Common myeloid progenitor, CD34-positive (primary cell): ENCODE data around the gene BEGAIN.

Experiments
- CTCF ChIA-PET: fragments of 350-600 bp; sonication (Branson Sonifier 250); formaldehyde crosslinking; loops from one replicate; lab custom pipeline; 2021; ENCODE audit warnings: antibody characterized with exemption; lab: Charles Lee
- POLR2A ChIA-PET: fragments of 350-600 bp; sonication (Branson Sonifier 250); formaldehyde crosslinking; loops from one replicate; lab custom pipeline; 2021; ENCODE audit warnings: antibody characterized with exemption; lab: Charles Lee
- DNase-seq, 3 donors: peaks; one replicate each; pipeline versions ENCODE4 v3.0.0 to v3.0.0-alpha.2; 2013
- H3K27ac ChIP-seq, 2 experiments: 1 replicate in 1 of 2; 2 replicates in 1 of 2; pipeline ENCODE4 v1.7.0; 2013; ENCODE audit warnings: inconsistent platforms in 2 of 2, low read length in 2 of 2, mild to moderate bottlenecking in 2 of 2, low read depth in 1 of 2, moderate library complexity in 1 of 2; ENCODE audit not compliant: severe bottlenecking in 2 of 2, insufficient read depth in 1 of 2, poor library complexity in 1 of 2
- H3K27me3 ChIP-seq, 5 experiments: replicated peaks in 2 of 5; 1 replicate in 3 of 5; 2 replicates in 2 of 5; pipeline versions ENCODE4 v1.6.1 to v1.7.0; 2013; ENCODE audit warnings: low read length in 4 of 5, mild to moderate bottlenecking in 2 of 5, moderate library complexity in 2 of 5, inconsistent platforms in 1 of 5; ENCODE audit not compliant: insufficient read depth in 5 of 5, control insufficient read depth in 4 of 5
- H3K36me3 ChIP-seq, 4 experiments: 1 replicate in 2 of 4; 2 replicates in 2 of 4; pipeline versions ENCODE4 v1.6.1 to v1.7.0; 2013; ENCODE audit warnings: low read length in 3 of 4, control low read depth in 1 of 4, mild to moderate bottlenecking in 1 of 4; ENCODE audit not compliant: control insufficient read depth in 4 of 4, insufficient read depth in 4 of 4
- H3K4me1 ChIP-seq, 4 experiments: 1 replicate in 3 of 4; 2 replicates in 1 of 4; pipeline versions ENCODE4 v1.6.1 to v1.7.1; 2013; ENCODE audit warnings: low read length in 3 of 4, mild to moderate bottlenecking in 3 of 4, control low read depth in 1 of 4, inconsistent platforms in 1 of 4, moderate library complexity in 1 of 4; ENCODE audit not compliant: control insufficient read depth in 4 of 4, insufficient read depth in 4 of 4; ENCODE audit errors: control extremely low read depth in 1 of 4
- H3K4me3 ChIP-seq, 7 experiments: 1 replicate in 4 of 7; 2 replicates in 3 of 7; pipeline versions ENCODE4 v1.5.1 to v1.7.0; 2013; ENCODE audit warnings: mild to moderate bottlenecking in 7 of 7, low read length in 6 of 7, moderate library complexity in 6 of 7, inconsistent platforms in 2 of 7, low read depth in 2 of 7, control low read depth in 1 of 7; ENCODE audit not compliant: insufficient read depth in 4 of 7, control insufficient read depth in 1 of 7; ENCODE audit errors: extremely low read depth in 1 of 7
- H3K9me3 ChIP-seq, 5 experiments: 1 replicate in 4 of 5; 2 replicates in 1 of 5; pipeline versions ENCODE4 v1.6.1 to v1.7.1; 2013; ENCODE audit warnings: low read length in 4 of 5, mild to moderate bottlenecking in 2 of 5, inconsistent platforms in 1 of 5, low read depth in 1 of 5, moderate library complexity in 1 of 5; ENCODE audit not compliant: control insufficient read depth in 4 of 5, insufficient read depth in 2 of 5; ENCODE audit errors: control extremely low read depth in 1 of 5
- WGBS: methylation state at CpG from one replicate; pipeline ENCODE4 v1.1.5; 2013; ENCODE audit not compliant: insufficient coverage; 5-methylcytosine and 5-hydroxymethylcytosine counted together

The BEGAIN gene

DNA sequence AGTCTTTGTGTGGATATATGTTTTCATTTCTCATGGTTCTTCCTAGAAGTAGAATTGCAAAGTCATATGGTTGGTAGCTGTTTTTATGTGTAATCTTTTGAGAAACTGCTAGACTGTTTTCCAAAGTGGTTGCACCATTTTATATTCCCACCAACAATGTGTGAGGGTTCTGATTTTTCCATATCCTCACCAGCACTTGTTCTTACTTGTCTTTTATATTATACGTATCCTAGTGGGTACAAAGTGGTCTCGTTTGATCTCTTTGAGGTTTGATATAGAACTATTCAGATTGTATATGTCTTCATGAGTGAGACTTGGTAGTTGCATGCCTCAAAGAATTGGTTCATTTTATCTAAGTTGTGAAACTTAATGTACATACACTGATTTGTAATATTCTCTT, 91.3 kb downstream of the BEGAIN start:
- POLR2A ChIA-PET, result no interaction called here
- H3K9me3 ChIP-seq, result no peaks in the 10 kb centered on the region
- H3K4me1 ChIP-seq, result peaks cover 0 to 11% (median under 1%) of the 10 kb centered on the region in 4 experiments
- no peak overlapping the region for H3K27ac ChIP-seq
- WGBS, result no CpG with 5 or more reads among the region's 2 CpGs
- no peak for DNase-seq
- CTCF ChIA-PET, result no interaction called here
- H3K27me3 ChIP-seq, result no peaks in the 10 kb centered on the region
- H3K4me3 ChIP-seq, result no peak overlapping the region
- no peaks in the 10 kb centered on the region for H3K36me3 ChIP-seq

DNA sequence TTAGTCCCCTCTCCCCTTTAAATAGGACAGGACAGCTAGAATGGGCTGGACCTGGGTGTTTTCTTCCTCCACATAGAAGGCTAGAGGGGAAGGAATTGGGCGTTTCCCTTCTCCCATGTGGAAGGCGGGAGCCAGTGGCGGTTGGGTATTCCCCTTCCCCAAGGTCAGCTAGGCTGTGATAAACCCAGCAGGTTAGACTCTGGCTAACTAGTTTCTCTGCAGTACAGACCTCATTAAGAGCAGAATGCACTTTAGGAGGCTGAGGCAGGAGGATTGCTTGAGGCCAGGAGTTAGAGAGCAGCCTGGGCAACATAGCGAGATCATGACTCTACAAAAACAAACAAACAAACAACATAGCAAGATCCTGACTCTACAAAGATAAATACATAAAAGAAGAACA, 92.6 kb downstream of the BEGAIN start:
- no peak overlapping the region for H3K4me3 ChIP-seq
- ChIA-PET POLR2A (no interaction called here), CTCF (interaction anchor here (0.7 kb wide), 1 partner anchor 17 kb away, joined by 3 read pairs; no protein-coding TSS in a partner anchor)
- H3K9me3 ChIP-seq, result no peaks in the 10 kb centered on the region
- no peak overlapping the region for H3K27ac ChIP-seq
- H3K36me3 ChIP-seq, result no peaks in the 10 kb centered on the region
- DNase-seq, result no peak
- H3K27me3 ChIP-seq, result no peaks in the 10 kb centered on the region
- no CpG with 5 or more reads among the region's 4 CpGs for WGBS
- peaks cover 0 to 8% (median under 1%) of the 10 kb centered on the region in 4 experiments for H3K4me1 ChIP-seq

DNA sequence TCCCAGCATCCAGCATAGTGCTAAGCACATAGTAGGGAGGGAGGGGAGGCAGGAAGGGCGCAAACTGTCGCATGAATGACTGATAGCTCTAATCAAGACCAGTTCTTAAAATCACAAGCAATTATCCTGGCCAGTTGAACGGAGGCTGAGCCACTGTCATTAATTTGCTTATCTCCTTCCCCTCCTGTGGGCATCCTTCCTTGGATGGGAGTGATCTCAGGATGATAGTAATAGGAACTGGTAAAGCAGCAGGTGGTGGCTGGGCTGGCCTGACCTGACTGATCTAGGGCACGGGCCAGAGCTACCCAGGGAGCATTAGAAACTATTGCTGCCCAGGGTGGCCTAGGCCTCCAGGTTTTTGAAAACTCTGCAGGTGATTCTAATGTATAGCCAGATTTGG, 97.0 kb downstream of the BEGAIN start:
- Histone ChIP-seq H3K4me1 (peaks cover 0 to 3% (median 0%) of the 10 kb centered on the region in 4 experiments), H3K27me3 (no peaks in the 10 kb centered on the region), H3K4me3 (no peak overlapping the region), H3K36me3 (no peaks in the 10 kb centered on the region), H3K27ac (no peak overlapping the region), H3K9me3 (no peaks in the 10 kb centered on the region)
- 100% methylated on average over 2 of the region's 4 CpGs for WGBS
- no peak for DNase-seq
- ChIA-PET CTCF (interaction anchor here (0.8 kb wide), 1 partner anchor 105 kb away, joined by 3 read pairs; no protein-coding TSS in a partner anchor), POLR2A (no interaction called here)

DNA sequence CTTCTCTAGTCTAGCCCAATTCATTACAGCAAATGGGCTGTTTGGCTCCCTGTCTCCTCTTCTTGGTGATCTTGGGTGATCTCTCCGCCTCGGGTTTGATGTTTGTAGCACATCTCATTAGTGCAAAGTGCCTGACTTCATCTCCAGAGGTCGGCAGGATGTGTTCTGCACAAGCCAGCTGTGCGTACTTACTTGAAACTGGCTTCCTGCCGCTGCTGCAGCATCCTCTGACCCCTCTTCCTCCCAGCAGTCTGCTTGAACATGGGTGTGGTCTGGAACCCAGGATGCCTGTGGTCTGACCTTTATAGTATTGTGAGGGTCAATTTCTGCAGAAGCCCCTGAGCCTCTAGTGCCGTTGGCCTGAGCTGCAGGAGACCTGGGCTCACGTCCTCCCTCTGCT, 99.2 kb downstream of the BEGAIN start:
- Histone ChIP-seq H3K4me1 (no peaks in the 10 kb centered on the region), H3K27me3 (no peaks in the 10 kb centered on the region), H3K4me3 (no peak overlapping the region), H3K36me3 (no peaks in the 10 kb centered on the region), H3K9me3 (no peaks in the 10 kb centered on the region), H3K27ac (no peak overlapping the region)
- WGBS, result 92% methylated on average over 6 of the region's 7 CpGs
- POLR2A ChIA-PET, result no interaction called here
- no peak for DNase-seq
- CTCF ChIA-PET, result no interaction called here

DNA sequence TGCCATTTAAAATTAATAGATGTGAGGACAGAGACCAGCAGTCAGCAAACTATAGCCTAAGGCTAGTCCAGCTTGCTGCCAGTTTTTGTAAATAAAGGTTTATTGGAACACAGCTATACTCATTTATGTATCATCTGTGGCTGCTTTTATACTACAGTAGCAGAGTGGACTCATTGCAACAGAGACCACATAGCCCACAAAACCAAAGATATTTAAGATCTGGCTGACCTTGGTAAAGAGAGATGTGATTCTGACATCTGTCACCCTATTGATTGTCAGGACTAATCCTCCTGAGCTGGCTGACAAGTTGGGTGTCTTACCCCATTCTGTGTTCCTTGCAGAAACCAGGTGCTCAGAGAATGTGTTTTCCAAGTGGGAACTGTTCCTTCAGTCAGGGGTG, 99.9 kb downstream of the BEGAIN start:
- ChIA-PET POLR2A (no interaction called here), CTCF (no interaction called here)
- DNase-seq, result no peak

More for the DNA sequence above, 99.9 kb downstream of the BEGAIN start:
- H3K9me3 ChIP-seq, result no peaks in the 10 kb centered on the region
- no peak overlapping the region for H3K4me3 ChIP-seq
- no peaks in the 10 kb centered on the region for H3K4me1 ChIP-seq
- no peaks in the 10 kb centered on the region for H3K27me3 ChIP-seq
- no peaks in the 10 kb centered on the region for H3K36me3 ChIP-seq
- no peak overlapping the region for H3K27ac ChIP-seq
